Neural cell (in vitro differentiated cells): ENCODE results near the gene CD151. TPM values are rescaled to one million over a fixed set of nuclear protein-coding genes. Genes with fewer than 3 reads are reported as not detected.

ENCODE experiments used
- H2AFZ ChIP-seq: fragments of 200-600, 300-800 bp; sonication (generic), shearing (Covaris generic); 2 replicates; pipeline ENCODE4 v1.6.0; 2014; ENCODE audit warnings: low read depth, mild to moderate bottlenecking, antibody characterized with exemption, low read length, moderate library complexity
- H3F3A ChIP-seq: fragments of 200-600 bp; shearing (Covaris generic); 2 replicates; pipeline ENCODE4 v1.6.1; 2016; ENCODE audit warnings: mild to moderate bottlenecking, moderate library complexity, mixed read lengths, antibody characterized with exemption, low read length; ENCODE audit not compliant: insufficient read depth, poor library complexity, severe bottlenecking
- H3K27ac ChIP-seq: fragments of 200-600, 300-800 bp; sonication (generic), shearing (Covaris generic); 2 replicates; pipeline ENCODE4 v1.5.1; 2014; ENCODE audit warnings: mild to moderate bottlenecking, low read length, moderate library complexity
- H3K27me3 ChIP-seq: fragments of 300-800, 200-600 bp; sonication (generic), shearing (Covaris generic); 2 replicates; pipeline ENCODE4 v1.6.0; 2014; ENCODE audit warnings: mild to moderate bottlenecking, low read depth, low read length, moderate library complexity; ENCODE audit not compliant: insufficient read depth
- H3K36me3 ChIP-seq: fragments of 300-800, 200-600 bp; sonication (generic), shearing (Covaris generic); 2 replicates; pipeline ENCODE4 v1.5.1; 2014; ENCODE audit warnings: mild to moderate bottlenecking, antibody characterized with exemption, low read length, moderate library complexity; ENCODE audit not compliant: insufficient read depth
- H3K4me2 ChIP-seq: fragments of 300-800, 200-600 bp; sonication (generic), shearing (Covaris generic); 2 replicates; pipeline ENCODE4 v1.6.0; 2014; ENCODE audit warnings: mild to moderate bottlenecking, low read length
- H3K4me3 ChIP-seq: fragments of 300-800, 200-600 bp; sonication (generic), shearing (Covaris generic); 2 replicates; pipeline ENCODE4 v1.5.1; 2014; ENCODE audit warnings: mild to moderate bottlenecking, low read length, moderate library complexity
- H3K79me2 ChIP-seq: fragments of 200-600 bp; shearing (Covaris generic); replicated peaks from 2 replicates; pipeline ENCODE4 v1.6.0; 2014; ENCODE audit warnings: mild to moderate bottlenecking, low read length, moderate library complexity; ENCODE audit not compliant: insufficient read depth
- H3K9ac ChIP-seq: fragments of 300-800, 200-600 bp; sonication (generic), shearing (Covaris generic); 2 replicates; pipeline ENCODE4 v1.6.1; 2016; ENCODE audit warnings: mild to moderate bottlenecking, low read length, mixed read lengths
- H3K9me2 ChIP-seq: fragments of 200-600 bp; shearing (Covaris generic); 2 replicates; pipeline ENCODE4 v1.6.1; 2016; ENCODE audit warnings: mild to moderate bottlenecking, low read length, mixed read lengths; ENCODE audit not compliant: insufficient read depth
- H3K9me3 ChIP-seq: fragments of 200-600, 300-800 bp; sonication (generic), shearing (Covaris generic); 2 replicates; pipeline ENCODE4 v1.6.1; 2016; ENCODE audit warnings: mild to moderate bottlenecking, mixed run types, low read length, moderate library complexity, mixed read lengths
- H4K20me1 ChIP-seq: fragments of 200-600 bp; shearing (Covaris generic); 2 replicates; pipeline ENCODE4 v1.6.1; 2016; ENCODE audit warnings: mild to moderate bottlenecking, mixed run types; ENCODE audit not compliant: insufficient read depth
- EP300 ChIP-seq: fragments of 450-650 bp; conservative IDR thresholded peaks from 2 replicates; pipeline ENCODE4 v1.6.1; 2014; ENCODE audit warnings: antibody characterized with exemption, mild to moderate bottlenecking, moderate library complexity; ENCODE audit not compliant: poor library complexity, severe bottlenecking
- EZH2 ChIP-seq: fragments of 200-600, 300-800 bp; shearing (Covaris generic), sonication (generic); IDR thresholded peaks from 2 replicates; pipeline ENCODE4 v1.6.1; 2014; ENCODE audit warnings: antibody characterized with exemption, low read length, borderline replicate concordance, mild to moderate bottlenecking; ENCODE audit not compliant: insufficient read depth, poor library complexity, severe bottlenecking
- MXI1 ChIP-seq: fragments of 450-650 bp; conservative IDR thresholded peaks from 2 replicates; pipeline ENCODE4 v1.6.1; 2014; ENCODE audit warnings: antibody characterized with exemption, mild to moderate bottlenecking; ENCODE audit not compliant: poor library complexity, severe bottlenecking
- POLR2AphosphoS5 ChIP-seq: IDR thresholded peaks from 2 replicates; pipeline ENCODE4 v1.6.1; 2012
- RAD21 ChIP-seq: fragments of 450-650 bp; conservative IDR thresholded peaks from 2 replicates; pipeline ENCODE4 v1.6.1; 2014; ENCODE audit warnings: antibody characterized with exemption, mild to moderate bottlenecking, moderate library complexity
- SMC3 ChIP-seq: fragments of 450-650 bp; conservative IDR thresholded peaks from 2 replicates; pipeline ENCODE4 v1.6.1; 2014; ENCODE audit warnings: antibody characterized with exemption, mild to moderate bottlenecking, moderate library complexity; ENCODE audit not compliant: poor library complexity
- TAF1 ChIP-seq: IDR thresholded peaks from 2 replicates; pipeline ENCODE4 v1.6.1; 2012; ENCODE audit warnings: low read depth
- polyA plus RNA-seq: library from polyadenylated mRNA; depleted of rRNA; stranded (reverse); fragments of >200 nt; gene quantifications from 2 replicates; pipeline ENCODE4 v1.2.3, GENCODE V29; 2014
- TF ChIP-seq, protein P1 (sequence below): fragments of 450-650 bp; IDR thresholded peaks from 2 replicates; pipeline ENCODE4 v1.5.1; 2014; ENCODE audit warnings: antibody characterized with exemption, mild to moderate bottlenecking, moderate library complexity; ENCODE audit not compliant: poor library complexity, severe bottlenecking
- TF ChIP-seq, protein P2 (sequence below): IDR thresholded peaks from 2 replicates; pipeline ENCODE4 v1.6.1; 2012; ENCODE audit warnings: borderline replicate concordance

The CD151 gene
- polyA plus RNA-seq, 1 donor from 2014 or later = 70.8 TPM

DNA sequence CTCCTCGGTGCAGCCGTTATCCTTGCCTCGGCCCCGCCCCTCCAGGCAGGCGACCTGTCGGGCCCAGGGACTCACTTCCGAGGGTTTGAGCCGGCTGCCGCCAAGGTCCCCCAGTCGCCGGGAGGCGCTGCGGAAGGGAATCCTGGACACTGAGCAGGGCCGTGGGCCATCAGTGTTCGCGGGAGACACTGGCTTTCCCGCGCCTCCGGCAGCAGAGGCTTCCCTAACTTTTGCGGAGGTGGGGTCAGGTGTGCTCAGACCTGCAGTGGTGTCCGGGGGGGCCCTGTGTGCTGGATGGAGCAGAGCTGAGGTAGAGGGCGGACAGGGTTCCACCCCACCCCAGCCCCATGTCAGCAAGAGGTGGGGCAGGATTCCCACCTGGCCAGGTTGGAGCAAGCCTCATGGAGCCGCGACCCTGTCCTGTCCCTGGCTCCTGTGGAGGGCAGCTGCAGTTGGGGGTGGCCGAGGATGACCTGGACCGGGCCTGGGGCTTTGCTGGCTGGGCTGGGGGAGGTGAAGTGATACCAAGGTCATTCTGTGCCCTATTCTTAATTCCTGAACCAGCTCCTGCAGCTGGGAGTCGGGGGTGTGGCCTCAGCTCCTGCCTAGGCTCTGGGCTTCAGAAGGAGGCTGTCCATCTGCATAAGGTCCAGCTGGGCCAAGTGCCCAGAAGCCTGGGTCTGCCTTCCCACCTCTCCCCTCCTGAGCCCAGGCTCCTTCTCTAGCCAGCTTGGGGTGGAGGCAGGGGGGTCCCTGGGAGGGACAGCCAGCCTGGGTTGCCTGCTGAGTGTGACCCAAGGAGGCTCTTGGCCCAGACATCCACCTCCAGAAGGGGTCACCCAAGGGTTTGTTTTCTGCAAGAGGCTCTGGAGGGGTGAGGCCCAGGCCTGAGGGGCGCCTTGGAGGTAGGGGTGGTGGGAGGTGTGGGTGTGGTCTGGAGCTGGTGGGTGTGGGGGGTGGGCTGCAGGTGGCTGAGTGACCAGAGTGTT, 18.3 kb downstream of the CD151 start:
- H3K9me3 ChIP-seq = no peaks in the 10 kb centered on the region
- no peaks in the 10 kb centered on the region for H3K79me2 ChIP-seq
- no peaks in the 10 kb centered on the region for H3F3A ChIP-seq
- no peaks in the 10 kb centered on the region for H4K20me1 ChIP-seq
- peak overlapping the region; percentile 84 for H3K4me2 ChIP-seq
- no peaks in the 10 kb centered on the region for H3K9me2 ChIP-seq
- H3K4me3 ChIP-seq = peak overlapping the region; percentile 91
- peak overlapping the region; percentile 64 for H3K9ac ChIP-seq
- peaks cover 5% of the 10 kb centered on the region for H3K27me3 ChIP-seq
- H2AFZ ChIP-seq = no peak overlapping the region
- H3K27ac ChIP-seq = no peak overlapping the region
- no peaks in the 10 kb centered on the region for H3K36me3 ChIP-seq
- TF ChIP-seq EP300 (no peak), RAD21 (peak; percentile 35), EZH2 (no peak), SMC3 (peak; percentile 34), POLR2AphosphoS5 (no peak)
- TF ChIP-seq, protein P1, sequence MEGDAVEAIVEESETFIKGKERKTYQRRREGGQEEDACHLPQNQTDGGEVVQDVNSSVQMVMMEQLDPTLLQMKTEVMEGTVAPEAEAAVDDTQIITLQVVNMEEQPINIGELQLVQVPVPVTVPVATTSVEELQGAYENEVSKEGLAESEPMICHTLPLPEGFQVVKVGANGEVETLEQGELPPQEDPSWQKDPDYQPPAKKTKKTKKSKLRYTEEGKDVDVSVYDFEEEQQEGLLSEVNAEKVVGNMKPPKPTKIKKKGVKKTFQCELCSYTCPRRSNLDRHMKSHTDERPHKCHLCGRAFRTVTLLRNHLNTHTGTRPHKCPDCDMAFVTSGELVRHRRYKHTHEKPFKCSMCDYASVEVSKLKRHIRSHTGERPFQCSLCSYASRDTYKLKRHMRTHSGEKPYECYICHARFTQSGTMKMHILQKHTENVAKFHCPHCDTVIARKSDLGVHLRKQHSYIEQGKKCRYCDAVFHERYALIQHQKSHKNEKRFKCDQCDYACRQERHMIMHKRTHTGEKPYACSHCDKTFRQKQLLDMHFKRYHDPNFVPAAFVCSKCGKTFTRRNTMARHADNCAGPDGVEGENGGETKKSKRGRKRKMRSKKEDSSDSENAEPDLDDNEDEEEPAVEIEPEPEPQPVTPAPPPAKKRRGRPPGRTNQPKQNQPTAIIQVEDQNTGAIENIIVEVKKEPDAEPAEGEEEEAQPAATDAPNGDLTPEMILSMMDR = peak; percentile 39

DNA sequence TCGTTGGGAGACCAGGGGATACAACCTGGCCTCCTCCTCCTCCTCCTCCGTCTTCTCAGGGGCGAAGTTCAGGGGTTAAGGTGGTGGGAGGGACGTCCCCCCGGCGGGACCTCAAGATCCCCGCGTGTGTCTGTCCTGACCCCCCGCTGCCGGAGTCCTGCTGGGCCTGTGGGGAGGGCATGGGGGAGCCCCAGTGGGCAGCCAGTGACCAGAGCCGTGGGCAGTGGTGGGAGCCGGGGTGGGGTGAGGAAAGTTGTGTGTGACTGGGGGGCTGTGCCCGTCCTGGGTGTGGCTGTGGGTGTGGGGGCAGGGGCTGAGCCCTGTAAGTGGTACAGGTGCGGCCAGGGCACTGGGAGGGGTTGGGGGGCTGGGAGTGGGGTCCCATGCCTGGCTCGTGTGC, 20.0 kb downstream of the CD151 start:
- Histone ChIP-seq H3K9ac (no peak overlapping the region), H3K4me2 (no peak overlapping the region), H3F3A (no peaks in the 10 kb centered on the region), H2AFZ (no peak overlapping the region), H3K27me3 (peaks cover 5% of the 10 kb centered on the region), H3K4me3 (no peak overlapping the region), H4K20me1 (no peaks in the 10 kb centered on the region), H3K9me2 (no peaks in the 10 kb centered on the region), H3K36me3 (no peaks in the 10 kb centered on the region), H3K79me2 (no peaks in the 10 kb centered on the region), H3K27ac (no peak overlapping the region), H3K9me3 (no peaks in the 10 kb centered on the region)
- no peak for TF ChIP-seq RAD21
- no peak for TF ChIP-seq TAF1
- no peak for TF ChIP-seq SMC3
- no peak for TF ChIP-seq POLR2AphosphoS5
- TF ChIP-seq MXI1 = no peak
- TF ChIP-seq, protein P2, sequence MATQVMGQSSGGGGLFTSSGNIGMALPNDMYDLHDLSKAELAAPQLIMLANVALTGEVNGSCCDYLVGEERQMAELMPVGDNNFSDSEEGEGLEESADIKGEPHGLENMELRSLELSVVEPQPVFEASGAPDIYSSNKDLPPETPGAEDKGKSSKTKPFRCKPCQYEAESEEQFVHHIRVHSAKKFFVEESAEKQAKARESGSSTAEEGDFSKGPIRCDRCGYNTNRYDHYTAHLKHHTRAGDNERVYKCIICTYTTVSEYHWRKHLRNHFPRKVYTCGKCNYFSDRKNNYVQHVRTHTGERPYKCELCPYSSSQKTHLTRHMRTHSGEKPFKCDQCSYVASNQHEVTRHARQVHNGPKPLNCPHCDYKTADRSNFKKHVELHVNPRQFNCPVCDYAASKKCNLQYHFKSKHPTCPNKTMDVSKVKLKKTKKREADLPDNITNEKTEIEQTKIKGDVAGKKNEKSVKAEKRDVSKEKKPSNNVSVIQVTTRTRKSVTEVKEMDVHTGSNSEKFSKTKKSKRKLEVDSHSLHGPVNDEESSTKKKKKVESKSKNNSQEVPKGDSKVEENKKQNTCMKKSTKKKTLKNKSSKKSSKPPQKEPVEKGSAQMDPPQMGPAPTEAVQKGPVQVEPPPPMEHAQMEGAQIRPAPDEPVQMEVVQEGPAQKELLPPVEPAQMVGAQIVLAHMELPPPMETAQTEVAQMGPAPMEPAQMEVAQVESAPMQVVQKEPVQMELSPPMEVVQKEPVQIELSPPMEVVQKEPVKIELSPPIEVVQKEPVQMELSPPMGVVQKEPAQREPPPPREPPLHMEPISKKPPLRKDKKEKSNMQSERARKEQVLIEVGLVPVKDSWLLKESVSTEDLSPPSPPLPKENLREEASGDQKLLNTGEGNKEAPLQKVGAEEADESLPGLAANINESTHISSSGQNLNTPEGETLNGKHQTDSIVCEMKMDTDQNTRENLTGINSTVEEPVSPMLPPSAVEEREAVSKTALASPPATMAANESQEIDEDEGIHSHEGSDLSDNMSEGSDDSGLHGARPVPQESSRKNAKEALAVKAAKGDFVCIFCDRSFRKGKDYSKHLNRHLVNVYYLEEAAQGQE = no peak
- no peak for TF ChIP-seq EP300
- no peak for TF ChIP-seq EZH2
- TF ChIP-seq, protein P1 = no peak
